Measurements from ENCODE around the gene TDRD9.

Gene TDRD9

GRCh38 chr14:103899833-103900232 lies 28.4 kb upstream of the TDRD9 start:
- H3K4me3 ChIP-seq (ENCODE audit: low read length), result no peak overlapping the region
- no peaks in the 10 kb centered on the region for H4K20me1 ChIP-seq (ENCODE audit: insufficient read depth, low read length)
- no peaks in the 10 kb centered on the region for H3F3A ChIP-seq (ENCODE audit: insufficient read depth, low read length)
- no peak for TF ChIP-seq EZH2 (optimal IDR thresholded peaks at IDR 0.05; ENCODE audit: low read depth, low read length)
- no peak for TF ChIP-seq CTCF (IDR thresholded peaks at IDR 0.05; ENCODE audit: low read length)
- no peak for TF ChIP-seq EZH2phosphoT487 (IDR thresholded peaks at IDR 0.05; ENCODE audit: low read length)
- H3K79me2 ChIP-seq (ENCODE audit: low read length), result no peaks in the 10 kb centered on the region
- H3K4me1 ChIP-seq (ENCODE audit: low read length), result no peaks in the 10 kb centered on the region
- H3K36me3 ChIP-seq (replicated peaks; ENCODE audit: insufficient read depth, low read length), result no peaks in the 10 kb centered on the region
- H3K9ac ChIP-seq (ENCODE audit: low read length), result no peak overlapping the region
- H3K27ac ChIP-seq (ENCODE audit: low read length), result no peak overlapping the region
- no peak overlapping the region for H2AFZ ChIP-seq (ENCODE audit: low read length)
- no peaks in the 10 kb centered on the region for H3K27me3 ChIP-seq (replicated peaks; ENCODE audit: insufficient read depth, low read length)
- no peak for DNase-seq
- H3K9me3 ChIP-seq (replicated peaks; ENCODE audit: insufficient read depth, low read length), result no peaks in the 10 kb centered on the region
- no peak overlapping the region for H3K4me2 ChIP-seq (ENCODE audit: low read depth, low read length)
- H3K9me2 ChIP-seq (replicated peaks; ENCODE audit: insufficient read depth, low read length), result no peaks in the 10 kb centered on the region

- DNase-seq, result no peak
- H3K27me3 ChIP-seq (replicated peaks; ENCODE audit: insufficient read depth, low read length), result no peaks in the 10 kb centered on the region
These were observed 23.7 kb upstream of the TDRD9 start for GRCh38 chr14:103904493-103905107.

GRCh38 chr14:103905842-103906456 lies 22.3 kb upstream of the TDRD9 start:
- no peak for TF ChIP-seq CTCF (IDR thresholded peaks at IDR 0.05; ENCODE audit: low read length)
- TF ChIP-seq EZH2 (optimal IDR thresholded peaks at IDR 0.05; ENCODE audit: low read depth, low read length), result no peak
- no peak for TF ChIP-seq EZH2phosphoT487 (IDR thresholded peaks at IDR 0.05; ENCODE audit: low read length)
- H3F3A ChIP-seq (ENCODE audit: insufficient read depth, low read length), result no peaks in the 10 kb centered on the region
- no peak overlapping the region for H3K27ac ChIP-seq (ENCODE audit: low read length)
- no peak overlapping the region for H3K4me2 ChIP-seq (ENCODE audit: low read depth, low read length)
- H3K9me2 ChIP-seq (replicated peaks; ENCODE audit: insufficient read depth, low read length), result no peaks in the 10 kb centered on the region
- no peaks in the 10 kb centered on the region for H3K27me3 ChIP-seq (replicated peaks; ENCODE audit: insufficient read depth, low read length)
- H3K9ac ChIP-seq (ENCODE audit: low read length), result no peak overlapping the region
- no peaks in the 10 kb centered on the region for H4K20me1 ChIP-seq (ENCODE audit: insufficient read depth, low read length)
- no peaks in the 10 kb centered on the region for H3K4me1 ChIP-seq (ENCODE audit: low read length)
- DNase-seq, result no peak
- H2AFZ ChIP-seq (ENCODE audit: low read length), result no peak overlapping the region
- no peaks in the 10 kb centered on the region for H3K79me2 ChIP-seq (ENCODE audit: low read length)
- H3K4me3 ChIP-seq (ENCODE audit: low read length), result no peak overlapping the region
- H3K9me3 ChIP-seq (replicated peaks; ENCODE audit: insufficient read depth, low read length), result no peaks in the 10 kb centered on the region
- H3K36me3 ChIP-seq (replicated peaks; ENCODE audit: insufficient read depth, low read length), result no peaks in the 10 kb centered on the region

More at GRCh38 chr14:103904493-103905107, 23.7 kb upstream of the TDRD9 start:
- H3K4me1 ChIP-seq (ENCODE audit: low read length), result no peaks in the 10 kb centered on the region
- H3K9me3 ChIP-seq (replicated peaks; ENCODE audit: insufficient read depth, low read length), result no peaks in the 10 kb centered on the region
- H3F3A ChIP-seq (ENCODE audit: insufficient read depth, low read length), result no peaks in the 10 kb centered on the region
- no peak overlapping the region for H3K9ac ChIP-seq (ENCODE audit: low read length)
- no peak overlapping the region for H3K4me3 ChIP-seq (ENCODE audit: low read length)
- no peak for TF ChIP-seq EZH2 (optimal IDR thresholded peaks at IDR 0.05; ENCODE audit: low read depth, low read length)
- no peak for TF ChIP-seq CTCF (IDR thresholded peaks at IDR 0.05; ENCODE audit: low read length)
- TF ChIP-seq EZH2phosphoT487 (IDR thresholded peaks at IDR 0.05; ENCODE audit: low read length), result no peak
- H4K20me1 ChIP-seq (ENCODE audit: insufficient read depth, low read length), result no peaks in the 10 kb centered on the region
- no peak overlapping the region for H2AFZ ChIP-seq (ENCODE audit: low read length)
- no peaks in the 10 kb centered on the region for H3K36me3 ChIP-seq (replicated peaks; ENCODE audit: insufficient read depth, low read length)
- H3K4me2 ChIP-seq (ENCODE audit: low read depth, low read length), result no peak overlapping the region
- no peak overlapping the region for H3K27ac ChIP-seq (ENCODE audit: low read length)
- no peaks in the 10 kb centered on the region for H3K9me2 ChIP-seq (replicated peaks; ENCODE audit: insufficient read depth, low read length)
- H3K79me2 ChIP-seq (ENCODE audit: low read length), result no peaks in the 10 kb centered on the region

Measured in MM.1S (cell line).